HPDE6-E6E7 (cell line): ENCODE results near the gene PRR13.
"Not testable (repeated sequence)": the region's sequence is repeated elsewhere in the genome, so short reads cannot be mapped to it uniquely, and the experiment has no call there.

ENCODE experiments used
- DNase-seq: peaks from one replicate; pipeline ENCODE4 v3.0.0; 2011; ENCODE audit warnings: missing footprints; ENCODE audit errors: extremely low spot score

The PRR13 gene, protein sequence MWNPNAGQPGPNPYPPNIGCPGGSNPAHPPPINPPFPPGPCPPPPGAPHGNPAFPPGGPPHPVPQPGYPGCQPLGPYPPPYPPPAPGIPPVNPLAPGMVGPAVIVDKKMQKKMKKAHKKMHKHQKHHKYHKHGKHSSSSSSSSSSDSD

DNA sequence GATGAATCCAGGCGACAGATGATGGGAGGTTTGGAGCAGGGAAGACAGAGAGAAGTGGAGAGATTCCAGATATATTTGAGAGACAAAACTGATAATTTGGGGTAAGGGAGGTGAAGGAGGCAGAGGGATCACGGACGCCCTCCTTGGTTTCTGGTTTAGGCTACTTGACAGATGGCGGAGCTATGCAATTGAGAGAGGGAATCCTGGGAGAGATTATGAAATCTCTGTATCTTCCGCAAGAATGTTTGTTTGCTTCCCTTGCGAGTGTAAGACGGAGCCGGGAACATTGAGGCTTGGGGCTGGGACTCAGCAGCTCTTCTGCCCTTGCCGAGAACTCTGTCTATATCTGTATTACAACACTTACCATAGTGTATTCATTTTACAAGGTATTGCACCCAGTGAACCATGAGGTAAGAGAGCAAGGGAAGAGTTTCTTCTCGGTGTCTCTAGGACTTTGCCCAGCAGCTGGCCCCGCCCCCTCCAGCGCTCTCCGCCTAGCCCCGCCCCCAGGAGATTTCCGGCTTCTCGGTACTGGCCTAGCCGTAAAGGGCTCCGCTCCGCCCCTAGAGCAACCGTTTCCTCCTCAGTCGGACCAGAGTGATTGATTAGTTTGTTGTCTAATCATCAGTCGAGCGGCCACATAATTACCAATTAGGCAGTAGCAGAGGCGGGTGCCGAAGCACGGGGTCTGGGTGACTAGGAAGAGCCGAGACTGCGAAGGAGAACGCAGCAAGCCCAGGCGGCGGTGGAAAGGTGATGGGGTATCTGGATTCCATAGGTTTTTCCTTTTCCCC lies at the start of gene PRR13:
Gene PRR13 (plus strand): TSS at position 695 of the 794 bp plus-strand sequence. CDS start 981 bp downstream, outside the sequence.
- peak; percentile 98 for DNase-seq

DNA sequence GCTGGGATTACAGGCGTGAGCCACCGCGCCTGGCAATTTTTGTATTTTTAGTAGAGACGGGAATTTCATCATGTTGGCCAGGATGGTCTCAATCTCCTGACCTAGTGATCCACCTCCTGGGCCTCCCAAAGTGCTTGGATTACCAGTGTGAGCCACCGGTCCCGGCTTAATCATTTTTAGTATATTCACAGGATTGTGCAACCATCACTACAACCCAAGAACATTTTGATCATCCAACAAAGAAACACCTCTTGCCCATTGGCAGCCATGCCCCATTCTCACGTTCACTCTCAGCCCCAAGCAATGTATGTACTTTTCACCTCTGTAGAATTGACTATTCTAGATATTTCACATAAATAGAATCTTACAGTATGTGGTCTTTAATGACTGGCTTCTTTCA lies 41.6 kb upstream of the PRR13 start:
- no peak for DNase-seq

DNA sequence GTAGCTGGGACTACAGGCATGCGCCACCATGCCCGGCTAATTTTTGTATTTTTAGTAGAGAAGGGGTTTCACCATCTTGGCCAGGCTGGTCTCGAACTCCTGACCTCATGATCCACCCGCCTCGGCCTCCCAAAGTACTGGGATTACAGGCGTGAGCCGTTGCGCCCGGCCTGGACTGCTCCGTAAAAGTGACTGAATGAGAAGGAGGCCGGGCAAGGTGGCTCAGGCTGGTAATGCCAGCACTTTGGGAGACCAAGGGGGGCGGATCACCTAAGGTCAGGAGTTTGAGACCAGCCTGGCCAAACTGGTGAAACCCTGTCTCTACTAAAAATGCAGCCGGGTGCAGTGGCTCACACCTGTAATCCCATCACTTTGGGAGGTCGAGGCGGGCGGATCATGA lies 39.2 kb upstream of the PRR13 start:
- not testable (repeated sequence) for DNase-seq

DNA sequence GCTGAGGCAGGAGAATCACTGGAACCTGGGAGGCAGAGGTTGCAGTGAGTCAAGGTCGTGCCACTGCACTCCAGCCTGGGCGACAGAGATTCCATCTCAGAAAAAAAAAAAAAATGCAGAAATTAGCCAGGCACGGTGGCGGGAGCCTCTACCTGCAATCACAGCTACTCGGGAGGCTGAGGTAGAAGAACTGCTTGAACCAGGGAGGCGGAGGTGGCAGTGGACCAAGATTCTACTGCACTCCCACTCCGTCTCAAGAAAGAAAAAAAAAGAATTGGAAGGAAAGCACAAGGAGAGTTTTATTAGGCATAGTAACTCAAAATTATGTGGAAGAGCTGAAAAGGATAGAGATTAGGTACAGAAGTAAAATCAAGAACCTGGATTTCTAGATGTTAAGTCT lies 38.7 kb upstream of the PRR13 start:
- no peak for DNase-seq

DNA sequence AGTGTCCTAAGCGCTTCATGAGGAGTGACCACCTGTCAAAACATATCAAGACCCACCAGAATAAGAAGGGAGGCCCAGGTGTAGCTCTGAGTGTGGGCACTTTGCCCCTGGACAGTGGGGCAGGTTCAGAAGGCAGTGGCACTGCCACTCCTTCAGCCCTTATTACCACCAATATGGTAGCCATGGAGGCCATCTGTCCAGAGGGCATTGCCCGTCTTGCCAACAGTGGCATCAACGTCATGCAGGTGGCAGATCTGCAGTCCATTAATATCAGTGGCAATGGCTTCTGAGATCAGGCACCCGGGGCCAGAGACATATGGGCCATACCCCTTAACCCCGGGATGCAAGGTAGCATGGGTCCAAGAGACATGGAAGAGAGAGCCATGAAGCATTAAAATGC lies 30.6 kb upstream of the PRR13 start:
- DNase-seq, result no peak

DNA sequence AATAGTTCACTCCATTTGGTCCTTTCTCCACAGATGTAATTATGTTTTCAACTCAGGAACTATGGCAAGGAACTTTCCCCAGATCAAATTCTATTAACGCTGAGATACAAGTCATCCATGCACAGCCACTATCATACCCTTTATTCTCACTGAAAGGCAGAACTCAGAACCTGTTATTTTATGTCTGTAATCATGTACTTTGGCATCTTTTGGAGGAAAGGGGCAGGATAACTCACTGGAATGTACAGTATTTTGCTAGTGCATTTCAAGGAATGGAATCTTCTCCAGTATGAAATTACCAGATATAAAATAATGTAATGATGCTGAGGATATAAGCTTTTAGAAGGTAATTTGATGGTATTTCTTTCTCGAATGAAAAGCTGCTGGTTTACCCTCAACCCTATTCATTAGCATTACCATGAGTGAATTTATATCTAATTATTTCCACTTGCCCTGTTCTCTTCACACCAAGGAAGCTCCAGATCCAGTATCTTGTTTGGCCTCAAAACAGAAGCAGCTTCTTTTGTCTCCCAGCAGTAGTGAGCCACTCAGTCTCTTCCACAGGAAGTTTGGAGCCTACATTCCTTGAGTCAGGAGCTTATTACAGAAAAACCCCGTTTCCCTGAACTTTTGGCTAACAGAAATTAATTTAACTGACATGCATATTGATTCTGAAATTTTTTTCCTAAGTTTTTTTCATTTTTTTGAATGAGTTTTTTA lies 27.9 kb upstream of the PRR13 start:
- no peak for DNase-seq

DNA sequence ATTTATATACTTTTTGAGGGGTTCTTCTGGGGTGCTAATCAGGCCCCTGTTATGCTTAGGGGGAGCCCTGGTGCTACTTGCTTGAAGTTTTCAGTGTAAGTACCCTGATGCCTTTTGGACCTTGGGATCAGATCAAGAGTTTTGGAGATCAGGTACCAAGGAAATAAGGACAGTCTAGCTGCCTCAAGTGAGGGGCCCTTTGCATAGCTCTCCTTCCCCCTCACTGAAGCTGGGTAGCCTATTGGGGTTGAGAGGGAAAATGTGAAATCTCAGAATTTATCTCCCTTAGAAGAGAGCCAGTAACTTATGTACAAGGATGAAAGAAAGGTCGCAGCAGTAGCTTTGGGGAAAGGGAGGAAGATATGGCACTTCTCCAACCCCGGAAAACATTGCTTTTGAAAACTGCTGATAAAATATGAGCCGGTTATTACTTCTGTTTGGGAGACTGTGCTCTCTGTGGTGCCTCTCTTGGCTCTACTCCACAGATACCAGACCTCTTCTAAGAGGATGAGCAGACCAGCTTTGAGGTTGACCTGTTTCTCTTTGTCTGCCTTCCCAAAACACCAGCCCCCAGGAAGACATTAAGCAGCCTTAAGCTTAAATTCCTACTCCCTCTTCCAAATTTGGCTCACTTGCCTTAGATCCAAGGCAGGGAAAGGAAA lies 26.6 kb upstream of the PRR13 start:
- no peak for DNase-seq

DNA sequence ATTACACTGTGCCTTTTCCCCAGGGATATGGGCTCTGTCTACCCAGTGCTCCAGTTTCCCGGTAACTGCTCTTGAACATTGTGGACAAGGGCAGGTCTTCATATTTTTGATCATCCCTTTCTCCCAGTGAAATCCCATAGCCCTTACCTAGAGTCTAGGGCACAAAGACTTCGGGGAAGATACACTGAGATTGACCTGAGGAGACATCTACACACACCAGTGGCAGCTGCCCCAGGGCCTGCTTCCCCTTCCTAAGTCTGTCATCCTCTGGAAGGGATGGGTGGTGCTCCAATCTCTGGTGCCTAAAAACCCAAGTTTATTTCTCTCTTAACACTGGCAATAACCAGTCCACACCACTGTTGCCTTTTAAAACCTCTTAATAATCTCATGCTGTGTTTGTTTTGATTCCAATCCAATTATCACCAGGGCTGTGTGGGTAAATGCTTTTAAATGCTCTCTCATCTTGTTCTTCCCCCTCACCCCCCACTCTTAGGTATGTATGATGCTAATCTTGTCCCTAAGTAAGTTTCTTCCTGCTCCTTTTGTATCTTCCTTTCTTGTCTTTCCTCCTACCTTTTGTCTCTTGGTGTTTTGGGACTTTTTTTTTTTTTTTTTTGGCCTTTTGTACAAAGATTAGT lies 25.7 kb upstream of the PRR13 start:
- DNase-seq, result not testable (repeated sequence)

DNA sequence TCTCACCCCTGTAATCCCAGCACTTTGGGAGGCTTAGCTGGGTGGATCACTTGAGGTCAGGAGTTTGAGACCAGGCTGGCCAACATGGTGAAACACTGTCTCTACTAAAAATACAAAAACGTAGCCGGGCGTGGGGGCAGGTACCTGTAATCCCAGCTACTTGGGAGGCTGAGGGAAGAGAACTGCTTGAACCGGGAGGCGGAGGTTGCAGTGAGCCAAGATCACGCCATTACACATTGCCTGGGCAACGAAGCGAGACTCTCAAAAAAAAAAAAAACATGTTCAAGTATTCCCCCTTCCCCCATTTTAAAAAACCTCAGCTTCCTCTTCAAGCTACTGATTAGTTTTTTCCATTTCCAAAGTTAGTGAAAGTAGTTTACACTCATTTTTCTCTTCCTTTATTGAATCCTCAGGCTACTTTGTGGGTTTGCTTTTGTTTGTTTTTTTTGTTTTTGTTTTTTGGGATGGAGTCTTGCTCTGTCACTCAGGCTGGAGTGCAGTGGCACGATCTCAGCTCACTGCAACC lies 24.2 kb upstream of the PRR13 start:
- not testable (repeated sequence) for DNase-seq

DNA sequence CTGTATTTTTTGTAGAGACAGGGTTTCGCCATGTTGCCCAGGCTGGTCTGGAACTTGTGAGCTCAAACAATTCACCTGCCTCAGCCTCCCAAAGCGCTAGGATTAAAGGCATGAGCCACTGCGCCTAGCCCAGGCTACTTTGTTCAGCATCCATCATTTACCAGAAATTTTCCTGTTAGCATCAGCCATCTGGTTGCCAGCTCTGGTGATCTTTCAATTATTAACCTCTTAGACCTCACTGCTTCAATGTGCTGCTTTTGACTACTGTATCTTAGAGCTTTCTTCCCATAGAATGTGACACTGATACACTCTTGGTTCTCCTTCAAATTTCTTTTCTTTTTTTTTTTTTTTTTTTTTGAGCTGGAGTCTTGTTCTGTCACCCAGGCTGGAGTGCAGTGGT lies 23.3 kb upstream of the PRR13 start:
- no peak for DNase-seq

DNA sequence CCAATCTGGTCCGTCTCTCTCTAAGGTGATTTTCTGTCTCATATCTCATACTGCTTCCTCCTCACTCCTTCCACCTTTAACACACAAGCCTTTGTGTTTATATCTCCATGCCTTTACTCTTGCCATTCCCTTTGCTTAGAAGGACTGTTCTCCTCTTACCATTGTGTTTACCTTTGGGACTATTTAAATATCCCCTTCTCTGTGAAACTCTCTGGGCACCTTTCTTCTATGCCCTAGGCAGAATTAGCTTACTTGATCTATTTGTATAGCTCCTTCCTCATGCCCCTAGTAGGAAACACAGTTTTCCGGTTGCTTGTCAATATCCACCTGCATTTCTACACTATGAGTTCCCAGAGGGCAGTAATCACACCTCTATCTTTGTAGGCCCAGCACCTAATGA lies 21.8 kb upstream of the PRR13 start:
- no peak for DNase-seq

DNA sequence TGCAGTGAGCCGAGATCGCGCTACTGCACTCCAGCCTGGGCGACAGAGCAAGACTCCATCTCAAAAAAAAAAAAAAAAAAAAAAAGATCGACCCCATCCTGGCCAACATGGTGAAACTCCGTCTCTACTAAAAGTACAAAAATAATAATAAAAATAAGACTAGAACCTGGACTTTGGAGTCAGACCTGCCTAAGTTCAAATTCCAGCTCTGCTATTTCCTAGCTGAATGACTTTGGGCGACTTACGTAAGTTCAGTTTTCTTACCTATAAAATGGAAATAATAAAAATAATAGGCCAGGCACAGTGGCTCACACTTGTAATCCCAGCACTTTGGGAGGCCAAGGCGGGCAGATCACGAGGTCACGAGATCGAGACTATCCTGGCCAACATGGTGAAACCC lies 19.3 kb upstream of the PRR13 start:
- DNase-seq, result not testable (repeated sequence)

DNA sequence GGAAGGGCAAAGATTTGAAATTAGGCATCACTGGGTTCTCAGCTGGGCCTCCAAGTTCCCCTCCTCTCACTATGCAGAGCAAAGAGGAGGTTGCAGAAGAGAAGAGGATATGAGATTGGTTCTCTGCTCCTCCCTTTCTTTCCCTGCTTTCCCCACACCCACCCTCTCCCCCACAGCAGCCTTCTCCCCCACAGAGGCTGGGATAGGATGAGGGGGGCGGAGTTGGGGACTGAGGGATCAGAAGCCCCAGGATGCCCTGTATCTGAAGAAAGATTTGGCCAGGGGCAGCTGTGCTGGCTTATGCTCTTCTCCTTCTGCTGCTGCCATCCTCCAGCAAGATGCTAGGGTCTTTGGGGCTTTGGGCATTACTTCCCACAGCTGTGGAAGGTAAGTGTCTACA lies 17.9 kb upstream of the PRR13 start, which contains the start of gene AMHR2:
Gene AMHR2 (plus strand): TSS at position 259 of the 400 bp plus-strand sequence. CDS start 80 bp downstream, at position 339.
- DNase-seq, result no peak

DNA sequence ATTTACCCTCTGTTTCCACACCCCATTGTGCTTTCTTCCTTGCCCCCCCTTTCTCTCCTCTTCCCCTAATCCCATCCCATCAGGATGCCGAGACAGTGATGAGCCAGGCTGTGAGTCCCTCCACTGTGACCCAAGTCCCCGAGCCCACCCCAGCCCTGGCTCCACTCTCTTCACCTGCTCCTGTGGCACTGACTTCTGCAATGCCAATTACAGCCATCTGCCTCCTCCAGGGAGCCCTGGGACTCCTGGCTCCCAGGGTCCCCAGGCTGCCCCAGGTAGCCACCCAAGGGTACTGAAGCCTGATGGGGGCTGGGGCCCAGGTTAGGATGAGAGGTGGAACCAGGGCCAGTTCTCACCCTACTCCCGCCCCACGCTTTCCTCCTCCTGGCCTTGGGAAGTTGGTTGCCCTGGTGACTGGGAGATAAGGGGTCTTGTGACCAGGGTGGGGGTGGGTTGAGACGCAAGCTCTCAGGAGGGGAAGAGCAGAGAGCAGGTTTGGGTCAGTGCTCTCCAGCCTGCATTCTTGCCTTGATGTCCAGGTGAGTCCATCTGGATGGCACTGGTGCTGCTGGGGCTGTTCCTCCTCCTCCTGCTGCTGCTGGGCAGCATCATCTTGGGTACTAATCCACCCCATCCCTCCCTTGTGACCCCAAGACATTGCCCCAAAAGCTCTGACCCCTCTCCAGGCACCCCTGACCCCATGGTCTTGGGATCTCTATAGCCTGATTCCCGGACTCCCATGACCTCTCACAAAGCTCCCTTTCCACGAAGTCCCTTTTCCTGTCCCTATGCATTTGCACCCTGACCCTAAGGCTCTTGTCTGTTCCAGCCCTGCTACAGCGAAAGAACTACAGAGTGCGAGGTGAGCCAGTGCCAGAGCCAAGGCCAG lies 16.7 kb upstream of the PRR13 start:
- no peak for DNase-seq

DNA sequence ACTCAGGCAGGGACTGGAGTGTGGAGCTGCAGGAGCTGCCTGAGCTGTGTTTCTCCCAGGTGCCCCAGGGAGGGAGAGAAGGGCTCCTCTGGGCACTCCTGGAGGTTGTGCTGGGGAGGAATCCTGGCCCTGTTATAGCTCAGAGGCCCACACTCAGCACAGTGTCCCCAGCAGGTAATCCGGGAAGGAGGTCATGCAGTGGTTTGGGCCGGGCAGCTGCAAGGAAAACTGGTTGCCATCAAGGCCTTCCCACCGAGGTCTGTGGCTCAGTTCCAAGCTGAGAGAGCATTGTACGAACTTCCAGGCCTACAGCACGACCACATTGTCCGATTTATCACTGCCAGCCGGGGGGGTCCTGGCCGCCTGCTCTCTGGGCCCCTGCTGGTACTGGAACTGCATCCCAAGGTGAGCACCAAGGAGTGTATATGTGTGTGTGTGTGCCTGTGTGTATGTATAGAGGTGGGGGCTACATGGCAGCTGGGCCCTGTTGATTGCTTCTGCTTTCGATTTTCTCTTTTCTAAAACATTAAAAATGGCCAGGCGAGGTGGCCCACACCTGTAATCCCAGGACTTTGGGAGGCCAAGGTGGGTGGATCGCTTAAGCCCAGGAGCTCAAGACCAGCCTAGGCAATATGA lies 15.9 kb upstream of the PRR13 start:
- DNase-seq, result no peak

DNA sequence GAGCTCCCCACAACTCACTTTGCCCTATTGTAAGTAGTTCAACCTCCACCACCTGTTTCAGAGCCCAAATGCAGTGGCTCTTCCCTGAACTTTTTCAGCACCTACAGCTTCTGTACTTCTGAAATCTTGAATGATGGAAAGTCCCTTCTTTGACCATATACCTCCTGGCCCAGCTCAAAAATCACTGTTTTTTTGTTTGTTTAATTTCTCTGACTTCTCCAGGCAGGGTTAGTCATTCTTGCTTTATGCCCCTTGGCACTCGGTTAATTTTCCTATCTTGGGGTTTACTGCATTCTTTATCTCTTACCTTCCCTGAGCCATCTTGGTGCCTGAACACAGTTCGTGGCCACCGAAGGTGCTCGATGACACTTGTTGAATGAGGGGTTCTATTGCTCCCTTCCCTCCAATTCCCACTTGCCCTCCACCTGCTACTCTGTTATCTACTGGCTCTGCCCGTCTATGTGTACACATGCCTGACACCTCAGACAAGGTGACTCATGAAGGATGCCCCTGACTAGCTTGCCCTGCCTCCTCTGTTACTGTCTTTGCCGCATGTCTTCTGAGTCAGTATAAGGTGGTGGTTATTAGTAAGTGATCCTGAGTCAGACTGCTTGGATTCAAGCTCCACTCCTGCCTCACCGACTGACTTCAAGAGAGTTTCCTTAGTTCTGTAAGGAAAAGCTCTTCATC lies 13.5 kb upstream of the PRR13 start:
- peak; percentile 98 for DNase-seq

DNA sequence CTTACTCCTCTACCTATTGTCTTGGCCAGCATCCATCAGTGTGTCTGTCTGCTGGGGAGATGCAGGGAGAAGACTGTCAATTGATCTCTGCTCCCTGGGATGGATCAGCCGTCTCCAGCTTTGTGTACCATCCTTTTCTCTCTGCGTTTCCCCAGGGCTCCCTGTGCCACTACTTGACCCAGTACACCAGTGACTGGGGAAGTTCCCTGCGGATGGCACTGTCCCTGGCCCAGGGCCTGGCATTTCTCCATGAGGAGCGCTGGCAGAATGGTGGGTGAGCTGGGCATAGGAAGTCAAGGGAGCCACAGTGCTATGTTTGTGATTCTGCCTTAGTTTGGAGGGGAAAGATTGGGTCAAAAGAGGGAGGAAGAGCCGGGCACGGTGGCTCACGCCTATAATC lies 12.8 kb upstream of the PRR13 start:
- DNase-seq, result no peak

DNA sequence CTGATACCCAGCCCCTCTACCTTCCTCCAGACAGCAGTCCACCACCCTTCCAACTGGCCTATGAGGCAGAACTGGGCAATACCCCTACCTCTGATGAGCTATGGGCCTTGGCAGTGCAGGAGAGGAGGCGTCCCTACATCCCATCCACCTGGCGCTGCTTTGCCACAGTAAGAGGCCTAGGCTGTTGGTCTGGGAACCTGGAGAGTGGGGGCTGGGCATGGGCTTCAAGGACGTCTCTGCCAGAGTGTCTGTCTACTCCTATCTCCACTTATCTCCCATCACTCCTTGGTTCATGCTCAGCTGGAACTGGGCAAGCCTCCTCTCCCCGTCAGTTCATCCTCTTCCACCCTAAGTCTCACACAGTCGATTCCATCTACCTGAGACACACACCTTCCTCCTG lies 11.4 kb upstream of the PRR13 start:
- no peak for DNase-seq

DNA sequence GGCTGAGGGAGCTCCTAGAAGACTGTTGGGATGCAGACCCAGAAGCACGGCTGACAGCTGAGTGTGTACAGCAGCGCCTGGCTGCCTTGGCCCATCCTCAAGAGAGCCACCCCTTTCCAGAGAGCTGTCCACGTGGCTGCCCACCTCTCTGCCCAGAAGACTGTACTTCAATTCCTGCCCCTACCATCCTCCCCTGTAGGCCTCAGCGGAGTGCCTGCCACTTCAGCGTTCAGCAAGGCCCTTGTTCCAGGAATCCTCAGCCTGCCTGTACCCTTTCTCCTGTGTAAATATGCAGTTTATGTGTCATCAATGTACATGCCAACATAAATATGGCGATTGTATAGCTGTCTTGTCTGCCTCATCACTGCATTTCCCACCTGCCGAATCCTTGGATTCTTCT lies 10.3 kb upstream of the PRR13 start:
- no peak for DNase-seq
